A673 (cell line): ENCODE results near the gene CSTF1. TPM values are rescaled to one million over a fixed set of nuclear protein-coding genes. Genes with fewer than 3 reads are reported as not detected.

Experiments
- BruUV-seq: library from RNA; stranded (reverse); fragments of 400-500 nt; replicated peaks from 2 replicates; lab custom pipeline; 2021; lab: Mats Ljungman, UMichigan
- CTCF ChIA-PET: fragments of 300-600 bp; sonication (Branson Sonifier 250); formaldehyde crosslinking; loops from one replicate; lab custom pipeline; 2022; ENCODE audit warnings: antibody characterized with exemption; lab: Charles Lee
- POLR2A ChIA-PET: fragments of 300-600 bp; sonication (Branson Sonifier 250); formaldehyde crosslinking; loops from one replicate; lab custom pipeline; 2022; ENCODE audit warnings: antibody characterized with exemption; ENCODE audit not compliant: low non-redundant PET; lab: Charles Lee
- DNase-seq: peaks from one replicate; pipeline ENCODE4 v3.0.0-alpha.2; 2015; ENCODE audit warnings: low spot score
- H3K27ac ChIP-seq: fragments of 200-600 bp; sonication (generic); 2 replicates; pipeline ENCODE4 v1.5.1; 2016; ENCODE audit warnings: mixed run types, low read depth, mild to moderate bottlenecking, mixed read lengths, antibody characterized with exemption, low read length; ENCODE audit not compliant: poor library complexity, severe bottlenecking
- H3K27me3 ChIP-seq: fragments of 200-600 bp; sonication (generic); replicated peaks from 2 replicates; pipeline ENCODE4 v1.6.1; 2017; ENCODE audit warnings: mixed run types, low read depth, mild to moderate bottlenecking, mixed read lengths, antibody characterized with exemption, low read length; ENCODE audit not compliant: insufficient read depth, poor library complexity
- H3K36me3 ChIP-seq: fragments of 200-600 bp; sonication (generic); 2 replicates; pipeline ENCODE4 v1.6.1; 2016; ENCODE audit warnings: mixed run types, mild to moderate bottlenecking, mixed read lengths, antibody characterized with exemption, low read length; ENCODE audit not compliant: insufficient read depth, poor library complexity, severe bottlenecking
- H3K4me1 ChIP-seq: fragments of 200-600 bp; sonication (generic); 2 replicates; pipeline ENCODE4 v1.6.1; 2017; ENCODE audit warnings: mixed run types, mild to moderate bottlenecking, mixed read lengths, antibody characterized with exemption, low read length; ENCODE audit not compliant: insufficient read depth, poor library complexity, severe bottlenecking
- H3K4me3 ChIP-seq: fragments of 200-600 bp; sonication (generic); 2 replicates; pipeline ENCODE4 v1.5.1; 2016; ENCODE audit warnings: low read depth, mixed run types, mild to moderate bottlenecking, mixed read lengths, low read length; ENCODE audit not compliant: poor library complexity, severe bottlenecking
- H3K9me3 ChIP-seq: fragments of 200-600 bp; sonication (generic); 2 replicates; pipeline ENCODE4 v1.6.1; 2016; ENCODE audit warnings: mixed run types, low read depth, mild to moderate bottlenecking, mixed read lengths, antibody characterized with exemption, low read length; ENCODE audit not compliant: poor library complexity, severe bottlenecking
- EZH2 ChIP-seq: fragments of 200-600 bp; sonication (generic); IDR thresholded peaks from 2 replicates; pipeline ENCODE4 v1.6.1; 2017; ENCODE audit warnings: borderline replicate concordance, low read depth, mild to moderate bottlenecking, mixed read lengths, antibody characterized with exemption, low read length; ENCODE audit not compliant: poor library complexity, severe bottlenecking
- intact Hi-C: fragments of 100-400 bp; cut with micrococcal nuclease; formaldehyde crosslinking; loops from one replicate; pipeline ENCODE4 v1.10.0; 2022; ENCODE audit not compliant: unreplicated experiment
- total RNA-seq: library from RNA; stranded (reverse); gene quantifications from 2 replicates; pipeline ENCODE4 v1.2.3, GENCODE V29; 2021
- TF ChIP-seq, protein P1 (sequence below): fragments of 300-800, 200-600 bp; sonication (generic); conservative IDR thresholded peaks from 2 replicates; pipeline ENCODE4 v1.5.1; 2017; ENCODE audit warnings: low read depth, mild to moderate bottlenecking, antibody characterized with exemption, low read length, moderate library complexity, mixed read lengths

Gene CSTF1
- total RNA-seq, 1 experiment from 2014 or later: 58.2 TPM

DNA sequence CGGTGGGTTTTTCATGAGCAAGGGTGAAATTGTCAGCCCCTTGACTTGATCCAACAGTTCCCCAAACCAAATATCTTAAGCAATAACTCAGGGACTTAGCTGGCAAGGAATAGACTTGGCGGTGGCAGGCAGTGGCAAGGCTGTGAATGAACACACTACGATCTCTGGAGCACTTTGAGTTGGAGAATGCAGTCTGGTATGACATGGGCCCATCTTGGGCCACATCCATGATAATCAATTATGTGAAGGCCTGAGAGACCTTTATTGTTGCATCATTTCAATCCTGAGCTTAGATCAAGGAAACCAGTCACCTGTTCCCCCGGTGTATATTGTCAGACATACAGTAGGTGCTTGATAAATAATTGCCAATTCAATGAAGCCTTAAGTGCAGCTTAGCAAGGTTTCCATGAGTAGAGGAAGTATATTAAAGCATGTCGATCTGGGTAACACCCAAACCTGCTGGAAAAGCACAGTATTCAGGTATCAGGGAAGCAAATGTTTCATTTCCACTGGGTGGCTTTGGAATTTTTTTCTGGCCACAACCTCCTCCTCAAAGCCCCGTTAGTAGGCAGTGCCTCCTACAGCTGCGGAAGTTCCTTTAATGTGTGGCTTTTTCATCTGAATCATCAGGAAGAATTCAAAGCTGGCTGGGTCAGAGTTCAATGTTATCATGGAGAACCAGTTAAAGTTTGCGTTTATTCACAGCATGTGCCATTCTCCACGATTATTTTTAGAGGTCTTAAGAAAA lies 29.8 kb downstream of the CSTF1 start:
- no peaks in the 10 kb centered on the region for H3K27me3 ChIP-seq
- peaks cover 8% of the 10 kb centered on the region for H3K4me1 ChIP-seq
- no peaks in the 10 kb centered on the region for H3K36me3 ChIP-seq
- no peak overlapping the region for H3K4me3 ChIP-seq
- intact Hi-C loops: no loop called here
- H3K27ac ChIP-seq: no peak overlapping the region
- no peaks in the 10 kb centered on the region for H3K9me3 ChIP-seq
- ChIA-PET CTCF (no interaction called here), POLR2A (interaction anchor here (0.5 kb wide), 1 partner anchor 1973 kb away, joined by 5 read pairs; no protein-coding TSS in a partner anchor)
- peak; percentile 15 for DNase-seq
- BruUV-seq: no TSS peak
- TF ChIP-seq EZH2: no peak
- TF ChIP-seq, protein P1, sequence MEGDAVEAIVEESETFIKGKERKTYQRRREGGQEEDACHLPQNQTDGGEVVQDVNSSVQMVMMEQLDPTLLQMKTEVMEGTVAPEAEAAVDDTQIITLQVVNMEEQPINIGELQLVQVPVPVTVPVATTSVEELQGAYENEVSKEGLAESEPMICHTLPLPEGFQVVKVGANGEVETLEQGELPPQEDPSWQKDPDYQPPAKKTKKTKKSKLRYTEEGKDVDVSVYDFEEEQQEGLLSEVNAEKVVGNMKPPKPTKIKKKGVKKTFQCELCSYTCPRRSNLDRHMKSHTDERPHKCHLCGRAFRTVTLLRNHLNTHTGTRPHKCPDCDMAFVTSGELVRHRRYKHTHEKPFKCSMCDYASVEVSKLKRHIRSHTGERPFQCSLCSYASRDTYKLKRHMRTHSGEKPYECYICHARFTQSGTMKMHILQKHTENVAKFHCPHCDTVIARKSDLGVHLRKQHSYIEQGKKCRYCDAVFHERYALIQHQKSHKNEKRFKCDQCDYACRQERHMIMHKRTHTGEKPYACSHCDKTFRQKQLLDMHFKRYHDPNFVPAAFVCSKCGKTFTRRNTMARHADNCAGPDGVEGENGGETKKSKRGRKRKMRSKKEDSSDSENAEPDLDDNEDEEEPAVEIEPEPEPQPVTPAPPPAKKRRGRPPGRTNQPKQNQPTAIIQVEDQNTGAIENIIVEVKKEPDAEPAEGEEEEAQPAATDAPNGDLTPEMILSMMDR: no peak

- ChIA-PET POLR2A (interaction anchor here (0.5 kb wide), 1 partner anchor 1974 kb away, joined by 5 read pairs; no protein-coding TSS in a partner anchor), CTCF (no interaction called here)
- intact Hi-C loops: no loop called here
- TF ChIP-seq, protein P1: no peak
- no peak for TF ChIP-seq EZH2
- BruUV-seq: no TSS peak
- Histone ChIP-seq H3K36me3 (no peaks in the 10 kb centered on the region), H3K27me3 (no peaks in the 10 kb centered on the region), H3K27ac (no peak overlapping the region), H3K4me3 (no peak overlapping the region), H3K4me1 (peaks cover 8% of the 10 kb centered on the region), H3K9me3 (no peaks in the 10 kb centered on the region)
- no peak for DNase-seq
These were observed 30.4 kb downstream of the CSTF1 start for GRCh38 chr20:56422824-56423189.

DNA sequence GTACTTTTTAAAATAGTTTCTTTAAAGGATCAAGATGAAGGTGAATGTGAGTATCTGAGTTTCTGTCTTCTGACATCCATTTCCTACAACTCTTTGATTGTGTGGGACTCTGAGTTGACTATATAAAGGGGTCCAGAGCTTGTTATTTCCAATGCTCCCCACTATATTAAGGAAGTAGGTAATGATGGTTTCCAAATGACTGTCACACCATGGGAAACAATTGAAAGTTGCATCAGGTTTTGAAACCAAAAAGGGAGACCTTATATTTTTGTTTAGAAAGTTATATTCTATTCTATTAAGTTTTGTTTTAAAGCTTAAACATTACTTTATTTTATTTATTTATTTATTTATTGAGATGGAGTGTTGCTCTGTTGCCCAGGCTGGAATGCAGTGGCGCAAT lies 30.8 kb downstream of the CSTF1 start:
- Histone ChIP-seq H3K4me3 (no peak overlapping the region), H3K9me3 (no peaks in the 10 kb centered on the region), H3K27ac (no peak overlapping the region), H3K4me1 (peaks cover 8% of the 10 kb centered on the region), H3K36me3 (no peaks in the 10 kb centered on the region), H3K27me3 (no peaks in the 10 kb centered on the region)
- no peak for DNase-seq
- intact Hi-C loops: no loop called here
- ChIA-PET POLR2A (no interaction called here), CTCF (no interaction called here)
- no TSS peak for BruUV-seq
- TF ChIP-seq, protein P1: no peak
- TF ChIP-seq EZH2: no peak
